ENCODE data around the gene UBE2G1.

Gene UBE2G1

DNA sequence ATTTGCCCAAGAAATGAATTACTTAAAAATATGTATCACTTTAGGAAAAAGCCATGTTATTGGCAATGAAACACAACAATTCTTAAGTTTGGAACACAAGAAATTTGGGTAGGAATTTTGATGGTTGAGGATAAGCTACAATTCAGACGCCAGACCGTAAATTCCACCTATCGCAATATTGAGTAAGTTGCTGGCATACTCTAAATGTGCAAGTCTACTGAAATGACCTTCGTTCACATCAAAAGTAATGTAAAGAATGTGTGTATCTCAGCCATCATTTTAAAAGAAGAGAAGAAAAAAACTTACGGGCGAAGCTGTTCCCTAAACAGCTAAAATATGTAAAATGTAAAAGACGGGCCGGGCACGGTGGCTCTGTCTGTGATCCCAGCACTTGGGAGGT, 33.4 kb downstream of the UBE2G1 start:
- DNase-seq: no peak

- DNase-seq: no peak
Observed at GRCh38 chr17:4332296-4332970, 34.0 kb downstream of the UBE2G1 start.

GRCh38 chr17:4331614-4332013, 34.9 kb downstream of the UBE2G1 start:
- no peak for DNase-seq

DNA sequence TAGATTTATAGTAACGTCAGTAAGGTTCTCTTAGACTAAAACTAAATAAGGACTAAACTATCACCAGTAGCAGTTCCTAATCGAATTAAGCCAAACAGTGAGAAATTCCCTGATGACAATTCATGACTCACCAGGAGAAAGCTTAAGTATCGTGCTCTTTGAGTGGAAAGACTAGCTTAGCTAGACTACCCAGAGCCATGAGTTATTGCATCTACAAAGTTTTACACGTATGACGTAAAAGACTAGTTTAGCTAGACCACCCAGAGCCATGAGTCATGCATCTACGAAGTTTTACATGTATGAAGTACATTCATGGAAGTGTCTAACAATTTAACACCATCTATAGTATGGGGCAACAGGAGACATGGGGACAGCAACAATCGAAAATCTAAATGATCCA, 36.6 kb downstream of the UBE2G1 start:
- no peak for DNase-seq

- DNase-seq: no peak
Observed at GRCh38 chr17:4327606-4328005, 38.9 kb downstream of the UBE2G1 start.

GRCh38 chr17:4326608-4327007, 39.9 kb downstream of the UBE2G1 start:
- DNase-seq: no peak

DNA sequence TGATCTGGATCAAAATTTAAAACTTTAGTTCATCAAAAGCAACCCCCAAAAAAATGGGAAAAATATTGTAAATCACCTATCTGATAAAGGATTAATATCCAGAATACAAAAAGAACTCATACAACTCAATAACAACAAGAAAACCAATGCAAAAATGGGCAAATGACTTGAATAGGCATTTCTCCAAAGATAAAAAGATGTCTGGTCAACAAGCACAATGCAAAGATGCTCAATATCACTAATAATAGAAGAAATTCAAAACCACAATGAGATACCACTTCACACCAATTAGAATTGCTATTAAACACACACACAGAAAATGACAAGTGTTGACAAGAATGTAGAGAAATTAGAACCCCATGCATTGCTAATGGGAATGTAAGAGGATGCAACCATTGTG, 40.4 kb downstream of the UBE2G1 start:
- no peak for DNase-seq

- DNase-seq: no peak
Observed at GRCh38 chr17:4324463-4324862, 42.0 kb downstream of the UBE2G1 start.

DNA sequence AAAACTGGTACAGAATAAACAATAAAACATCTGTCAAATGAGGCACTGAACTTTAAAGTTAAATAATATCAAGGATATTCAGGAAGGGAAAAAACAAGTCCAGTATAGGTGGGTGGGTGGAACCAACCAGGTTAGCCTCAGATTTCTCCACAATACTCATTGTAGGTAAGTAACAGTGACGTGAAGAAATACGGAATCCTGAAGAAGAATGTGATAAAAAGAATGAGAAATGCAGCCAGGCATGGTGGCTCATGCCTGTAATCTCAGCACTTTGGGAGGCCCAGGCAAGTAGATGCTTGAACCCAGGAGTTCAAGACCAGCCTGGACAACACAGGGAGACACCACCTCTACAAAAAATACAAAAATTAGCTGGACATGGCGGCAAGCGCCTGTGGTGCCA, 47.3 kb downstream of the UBE2G1 start:
- DNase-seq: no peak

DNA sequence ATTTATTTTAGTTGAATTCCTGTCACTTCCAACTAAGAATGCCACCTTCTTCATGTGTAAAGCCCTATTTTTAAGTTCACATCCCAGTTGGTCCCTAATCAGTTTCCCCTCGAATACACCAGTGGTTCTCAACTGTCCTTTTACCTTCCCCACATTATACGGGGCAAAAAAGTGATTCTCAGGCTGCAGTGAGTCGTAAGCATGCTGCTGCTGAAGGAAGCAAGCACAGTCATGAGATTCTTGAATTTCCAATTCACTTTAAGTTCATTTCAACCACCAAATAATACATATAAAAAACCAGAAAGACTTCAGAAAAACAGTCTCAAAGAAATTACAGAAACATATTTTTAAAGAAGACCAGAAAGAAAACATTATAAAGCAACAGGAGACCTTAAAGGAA, 47.9 kb downstream of the UBE2G1 start:
- no peak for DNase-seq

DNA sequence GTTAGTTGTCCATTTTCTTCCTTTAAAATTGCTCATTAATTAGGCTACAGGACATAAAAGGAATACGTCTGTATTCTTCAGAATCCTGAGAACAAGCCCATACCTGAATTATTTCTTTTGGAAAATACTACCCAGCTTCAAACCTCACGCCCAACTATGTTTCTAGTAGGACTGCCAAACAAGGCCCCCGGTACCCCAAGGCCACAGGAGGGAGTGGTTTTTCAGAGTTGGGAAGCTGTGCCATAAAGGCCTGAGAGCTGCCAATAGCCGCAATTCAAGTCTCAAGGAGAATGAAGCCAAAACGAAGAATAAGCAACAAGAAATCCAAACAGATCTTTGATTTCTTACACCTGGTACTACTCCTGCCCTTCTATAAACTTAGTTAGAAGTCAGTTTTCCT, 48.3 kb downstream of the UBE2G1 start:
- no peak for DNase-seq

DNA sequence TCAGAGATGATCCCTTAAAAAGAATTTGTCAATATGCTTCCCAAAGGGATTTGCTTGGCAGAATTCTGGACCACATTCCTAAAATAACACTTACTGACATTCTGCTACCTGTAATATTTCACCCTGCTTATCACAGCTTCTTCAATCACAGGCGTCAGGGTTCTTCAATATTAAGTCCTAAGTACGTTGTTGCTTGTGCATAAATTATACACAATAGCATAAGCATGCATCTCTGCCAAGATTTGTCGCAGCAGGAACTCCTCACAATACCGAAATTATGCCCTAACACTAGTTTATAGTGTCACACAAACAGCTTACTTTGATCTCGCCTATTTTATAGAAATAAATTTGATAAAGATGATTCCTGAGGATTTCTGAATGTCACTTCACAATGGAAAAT, 48.9 kb downstream of the UBE2G1 start:
- DNase-seq: no peak

DNA sequence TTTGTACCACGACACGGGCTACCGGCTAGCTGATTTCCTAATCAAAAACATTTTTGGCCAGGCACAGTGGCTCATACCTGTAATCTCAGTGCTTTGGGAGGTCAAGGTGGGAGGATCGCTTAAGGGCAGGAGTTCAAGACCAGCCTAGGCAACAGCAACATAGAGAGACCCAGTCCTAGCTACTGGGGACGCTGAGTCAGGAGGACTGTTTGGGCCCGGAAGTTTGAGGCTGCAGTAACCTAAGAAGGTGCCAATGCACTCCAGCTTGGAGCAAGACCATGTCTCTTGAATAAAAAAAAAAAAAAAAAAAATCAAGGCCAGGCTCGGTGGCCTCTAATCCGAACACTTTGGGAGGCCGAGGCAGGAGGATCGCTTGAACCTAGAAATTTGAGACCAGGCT, 49.8 kb downstream of the UBE2G1 start:
- DNase-seq: no peak

DNA sequence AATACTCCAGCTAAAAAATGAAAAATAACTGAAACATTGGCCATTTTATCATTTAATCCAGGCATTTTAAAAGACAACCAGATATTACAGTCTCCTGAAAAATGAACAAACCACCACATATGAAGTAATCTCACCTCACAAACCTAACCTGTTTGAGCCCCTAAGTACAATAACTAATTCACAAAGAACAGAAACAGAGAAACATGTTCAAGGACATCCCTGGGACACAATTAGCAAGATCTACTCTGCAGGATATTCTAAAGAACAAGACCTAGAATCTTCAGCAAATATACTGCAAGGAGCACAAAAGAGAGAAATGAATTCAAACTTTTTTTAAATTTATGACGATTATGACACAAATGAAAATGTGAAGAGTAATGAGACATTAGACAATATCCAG, 51.9 kb downstream of the UBE2G1 start:
- no peak for DNase-seq

- no peak for DNase-seq
Observed at GRCh38 chr17:4314179-4314578, 52.3 kb downstream of the UBE2G1 start.

GRCh38 chr17:4313221-4314114, 53.0 kb downstream of the UBE2G1 start:
- no peak for DNase-seq

DNA sequence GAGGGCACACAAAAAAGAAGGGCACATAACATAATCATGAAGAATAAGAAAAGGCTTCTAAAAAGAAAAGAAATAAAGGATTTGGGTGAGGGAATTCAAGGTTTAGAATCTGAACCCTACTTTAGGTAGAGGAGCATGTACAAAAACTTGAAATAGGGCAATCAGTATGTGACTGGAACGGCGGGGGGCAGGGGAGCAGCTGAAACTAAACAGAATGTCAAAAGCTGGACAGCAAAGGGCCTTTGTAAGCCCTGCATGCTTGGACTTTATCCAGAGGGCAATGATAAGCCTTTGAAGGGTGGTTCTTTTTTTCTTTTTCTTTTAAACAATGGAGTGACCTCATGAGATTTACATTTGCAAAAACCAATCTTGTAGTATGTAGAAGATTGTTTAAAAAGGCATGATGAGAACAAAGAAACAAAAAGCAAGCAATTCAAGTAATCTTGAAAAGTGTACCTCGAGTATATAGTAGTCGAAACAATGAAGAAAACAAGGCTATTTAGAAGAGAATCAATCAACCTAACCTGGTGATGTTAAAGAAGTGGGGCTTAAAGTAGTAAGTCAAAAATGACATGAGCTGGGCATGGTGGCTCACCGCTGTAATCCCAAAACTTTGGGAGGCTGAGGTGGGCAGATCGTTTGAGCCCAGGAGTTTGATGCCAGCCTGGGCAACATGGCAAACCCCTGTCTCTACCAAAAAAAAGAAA, 56.0 kb downstream of the UBE2G1 start:
- no peak for DNase-seq

DNA sequence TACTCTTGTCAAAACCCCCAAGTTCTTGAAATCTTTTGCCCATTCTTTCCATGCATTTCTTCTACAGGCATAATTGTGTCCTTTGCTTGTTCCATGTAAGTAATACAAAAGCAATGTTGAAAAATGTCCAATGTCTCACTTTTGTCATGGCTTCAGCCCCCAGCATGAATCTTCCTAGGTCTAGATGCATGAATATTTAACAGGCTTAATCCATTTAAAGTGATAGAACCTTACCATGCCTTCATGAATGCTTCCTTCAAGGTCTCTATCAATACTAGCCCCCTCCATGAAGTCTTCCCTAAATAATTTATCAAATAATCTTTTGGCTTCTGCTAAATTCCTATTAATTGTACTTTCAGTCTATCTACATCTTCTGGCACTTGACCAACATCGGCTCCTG, 56.6 kb downstream of the UBE2G1 start:
- DNase-seq: no peak

DNA sequence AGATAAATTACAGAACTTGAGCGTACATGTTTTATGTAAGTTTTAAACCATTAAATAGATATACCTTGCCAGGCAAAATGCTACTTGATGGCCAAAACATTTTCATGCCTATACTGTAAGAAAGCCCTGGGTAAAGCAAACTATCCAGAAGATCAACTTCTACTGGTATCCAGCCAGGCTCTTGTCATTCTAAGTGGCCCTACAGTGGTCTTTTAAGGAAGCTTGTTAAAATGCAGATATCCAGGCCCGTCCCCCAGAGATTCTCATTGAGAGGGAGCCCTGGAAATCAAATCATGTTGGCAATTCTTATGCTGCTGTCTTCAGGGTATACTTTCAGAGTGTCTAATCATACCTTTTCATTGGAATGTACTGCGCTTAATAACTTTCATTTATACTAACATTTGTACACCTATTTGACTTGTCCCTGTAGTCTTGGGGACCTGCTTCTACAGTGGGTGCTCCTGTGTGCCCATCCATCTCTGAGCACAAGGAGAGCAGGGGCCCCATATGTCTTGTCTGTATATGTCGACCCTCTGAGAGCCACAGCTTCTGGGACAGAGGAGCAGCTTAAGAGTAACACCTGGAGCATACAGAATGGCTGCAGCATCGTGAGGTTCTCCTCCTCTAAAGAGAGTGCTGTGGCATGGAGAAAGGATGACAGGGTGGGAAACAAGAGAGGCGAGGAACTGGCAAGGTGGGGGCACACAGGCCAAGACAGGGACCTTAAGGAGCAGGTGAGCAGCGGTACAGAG, 59.1 kb downstream of the UBE2G1 start:
- no peak for DNase-seq

- DNase-seq: no peak
Observed at GRCh38 chr17:4305224-4305623, 61.3 kb downstream of the UBE2G1 start.

- DNase-seq: peak; percentile 62
Observed at GRCh38 chr17:4304417-4305027, 62.0 kb downstream of the UBE2G1 start.

GRCh38 chr17:4301066-4301465, 65.4 kb downstream of the UBE2G1 start:
- no peak for DNase-seq

GRCh38 chr17:4297351-4297750, 69.1 kb downstream of the UBE2G1 start:
- DNase-seq: no peak
